RWPE1 (cell line): ENCODE measurements around the gene PTRHD1.

ENCODE experiments used
- CTCF ChIA-PET: fragments of 350-600 bp; sonication (Branson Sonifier 250); formaldehyde crosslinking; extraction: SDS; loops from one replicate; lab custom pipeline; 2021; lab: Yijun Ruan, JAX
- POLR2A ChIA-PET: fragments of 400-600 bp; formaldehyde crosslinking; extraction: SDS; loops from one replicate; lab custom pipeline; 2020; ENCODE audit warnings: antibody characterized with exemption; ENCODE audit not compliant: low non-redundant PET; lab: Yijun Ruan, JAX
- DNase-seq: peaks from one replicate; pipeline ENCODE4 v3.0.0; 2012; ENCODE audit warnings: low spot score
- H3K27ac ChIP-seq: fragments of 450-650 bp; 2 replicates; pipeline ENCODE4 v1.5.1; 2017
- CTCF ChIP-seq: fragments of 450-650 bp; conservative IDR thresholded peaks from 2 replicates; pipeline ENCODE4 v1.5.1; 2017; ENCODE audit warnings: low read depth, mild to moderate bottlenecking

The PTRHD1 gene

GRCh38 chr2:24754985-24755705 is 38.0 kb downstream of the PTRHD1 start:
- DNase-seq: no peak
- POLR2A ChIA-PET: no interaction called here
- CTCF ChIA-PET: no interaction called here
- no peak overlapping the region for H3K27ac ChIP-seq
- no peak for TF ChIP-seq CTCF

GRCh38 chr2:24749069-24749691 is 44.0 kb downstream of the PTRHD1 start:
- no peak for DNase-seq
- ChIA-PET CTCF (interaction anchor here (0.6 kb wide), 1 partner anchor 145 kb away, joined by 3 read pairs; no protein-coding TSS in a partner anchor), POLR2A (interaction anchor here (0.7 kb wide), 1 partner anchor 18 kb away, joined by 3 read pairs; no protein-coding TSS in a partner anchor)
- H3K27ac ChIP-seq: no peak overlapping the region
- no peak for TF ChIP-seq CTCF

GRCh38 chr2:24747299-24747698 is 45.9 kb downstream of the PTRHD1 start:
- ChIA-PET POLR2A (no interaction called here), CTCF (no interaction called here)
- H3K27ac ChIP-seq: no peak overlapping the region
- no peak for DNase-seq
- no peak for TF ChIP-seq CTCF

GRCh38 chr2:24745825-24746224 is 47.4 kb downstream of the PTRHD1 start:
- no peak for TF ChIP-seq CTCF
- ChIA-PET POLR2A (no interaction called here), CTCF (no interaction called here)

GRCh38 chr2:24744356-24744755 is 48.8 kb downstream of the PTRHD1 start:
- DNase-seq: no peak
- no peak for TF ChIP-seq CTCF
- ChIA-PET CTCF (no interaction called here), POLR2A (no interaction called here)
- H3K27ac ChIP-seq: no peak overlapping the region

More at GRCh38 chr2:24745825-24746224, 47.4 kb downstream of the PTRHD1 start:
- DNase-seq: no peak
- H3K27ac ChIP-seq: no peak overlapping the region

DNA sequence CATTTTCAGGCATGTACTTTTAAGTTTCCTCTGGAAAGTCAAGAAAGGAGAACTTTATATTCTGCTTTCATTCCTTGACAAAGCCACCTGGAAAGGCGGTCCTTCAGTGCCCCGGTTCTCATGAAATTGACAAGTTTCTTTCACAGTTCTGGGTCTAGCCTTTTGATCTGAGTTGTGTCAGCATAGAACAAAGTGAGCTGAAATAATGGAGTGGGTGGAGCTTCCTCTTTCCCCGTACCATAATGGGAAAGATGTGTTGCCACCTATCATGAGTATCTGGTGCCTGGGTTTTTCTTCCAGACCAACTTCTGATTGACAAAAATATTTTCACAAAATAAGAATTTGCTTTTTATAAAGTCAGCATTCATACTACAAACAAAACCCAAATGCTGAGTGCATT is 49.3 kb downstream of the PTRHD1 start:
- no peak for DNase-seq
- ChIA-PET CTCF (interaction anchor here (0.6 kb wide), 1 partner anchor 242 kb away, joined by 4 read pairs; no protein-coding TSS in a partner anchor), POLR2A (no interaction called here)
- no peak overlapping the region for H3K27ac ChIP-seq
- no peak for TF ChIP-seq CTCF
